Activated T-helper 1 cell treated with anti-CD3 and anti-CD28 coated beads, Interleukin-2, amount 50 U/mL, for 16 hours (primary cell): ENCODE data around the gene APP.

Experiments
- DNase-seq, 2 donors: peaks; one replicate each; pipeline ENCODE4 v3.0.0-alpha.2; 2020; ENCODE audit warnings: low read depth in 1 of 2, low spot score in 1 of 2

The APP gene

DNA sequence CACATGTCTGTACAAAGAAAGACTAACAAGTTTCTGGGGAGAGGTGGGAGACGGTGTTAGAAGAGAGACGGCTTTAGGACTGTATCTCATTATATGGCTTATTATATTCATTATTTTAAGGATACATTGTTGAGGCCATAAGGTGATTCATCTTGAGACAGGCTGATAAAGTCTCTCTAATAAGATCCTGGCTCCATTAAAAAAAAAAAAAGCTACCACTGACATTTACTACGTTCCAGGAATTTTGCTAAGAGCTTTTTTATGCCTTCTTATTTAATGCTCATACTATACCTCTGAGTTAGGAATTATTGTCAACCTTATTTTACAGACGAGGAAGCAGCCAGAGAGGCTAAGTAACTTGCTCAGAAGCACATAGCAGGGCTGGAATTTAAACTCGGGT is 262.1 kb downstream of the APP start:
- no peak for DNase-seq

DNA sequence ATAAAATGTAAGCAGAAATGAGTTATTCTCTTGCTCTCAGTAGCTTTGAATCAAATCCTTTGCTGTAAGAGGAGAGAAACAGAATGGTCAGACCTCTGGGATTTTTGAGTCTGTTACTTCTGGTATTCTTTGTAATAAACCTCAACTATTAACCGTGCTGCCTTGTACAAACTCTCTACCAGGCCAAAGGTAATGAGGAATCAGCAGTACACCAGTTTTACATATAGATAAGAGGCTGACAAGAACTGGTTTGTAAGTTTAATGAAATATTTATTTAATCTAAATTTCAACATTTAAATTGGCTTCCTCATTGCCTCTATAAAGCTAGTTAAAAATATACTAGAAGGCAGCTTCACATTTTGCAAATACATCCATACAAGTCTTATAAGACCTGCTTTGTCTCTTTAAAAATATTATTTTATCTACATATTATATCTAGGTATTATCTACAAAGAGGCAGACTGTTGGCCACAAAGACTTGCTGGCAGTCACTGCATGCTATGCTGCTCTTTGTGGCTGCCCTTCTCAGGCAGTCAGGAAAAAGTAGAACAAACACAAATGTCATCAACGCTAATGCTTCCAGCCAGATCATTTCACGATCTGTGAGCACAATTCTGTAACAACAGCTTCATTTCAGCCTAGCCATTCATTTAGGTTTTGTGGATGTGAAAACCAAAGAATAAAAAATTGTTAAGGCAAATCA is 262.8 kb downstream of the APP start:
- no peak for DNase-seq

DNA sequence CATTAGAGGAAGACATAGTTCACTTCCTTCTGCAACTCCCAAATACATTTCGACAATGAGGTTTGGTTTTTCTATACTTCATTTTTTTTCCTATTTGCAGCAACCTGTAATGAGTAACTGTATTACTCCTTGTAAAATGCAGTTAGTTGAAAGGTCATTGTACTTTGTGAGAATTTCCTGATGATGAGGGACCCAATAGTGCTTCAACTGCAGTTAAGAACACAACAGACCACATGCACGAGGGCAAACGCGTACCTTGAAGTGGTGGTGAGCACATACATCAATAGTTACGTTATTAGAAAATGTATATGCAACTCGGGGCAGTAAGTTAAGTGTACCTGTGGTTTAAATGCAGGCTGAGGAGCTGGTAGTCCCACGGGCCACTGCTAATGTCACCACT is 264.0 kb downstream of the APP start:
- no peak for DNase-seq

DNA sequence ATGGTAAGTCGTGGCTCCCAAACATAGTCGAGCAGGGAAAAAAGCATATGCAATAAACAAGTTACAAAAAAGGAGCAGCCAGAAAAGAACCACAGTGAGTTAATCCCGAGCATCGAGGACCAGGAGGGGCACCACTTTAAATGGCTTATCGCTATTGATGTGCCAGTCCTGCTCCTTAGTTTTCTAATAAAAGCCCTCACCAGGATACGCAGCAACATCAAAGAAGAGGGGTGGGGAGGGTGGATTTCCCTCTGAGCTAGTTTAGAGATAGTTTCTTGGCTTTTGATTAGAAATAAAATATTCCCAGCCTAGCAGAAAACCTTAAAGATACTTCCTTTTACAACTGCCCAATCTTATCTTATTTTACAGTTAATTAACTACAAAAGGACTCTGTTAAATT is 265.4 kb downstream of the APP start:
- no peak for DNase-seq

DNA sequence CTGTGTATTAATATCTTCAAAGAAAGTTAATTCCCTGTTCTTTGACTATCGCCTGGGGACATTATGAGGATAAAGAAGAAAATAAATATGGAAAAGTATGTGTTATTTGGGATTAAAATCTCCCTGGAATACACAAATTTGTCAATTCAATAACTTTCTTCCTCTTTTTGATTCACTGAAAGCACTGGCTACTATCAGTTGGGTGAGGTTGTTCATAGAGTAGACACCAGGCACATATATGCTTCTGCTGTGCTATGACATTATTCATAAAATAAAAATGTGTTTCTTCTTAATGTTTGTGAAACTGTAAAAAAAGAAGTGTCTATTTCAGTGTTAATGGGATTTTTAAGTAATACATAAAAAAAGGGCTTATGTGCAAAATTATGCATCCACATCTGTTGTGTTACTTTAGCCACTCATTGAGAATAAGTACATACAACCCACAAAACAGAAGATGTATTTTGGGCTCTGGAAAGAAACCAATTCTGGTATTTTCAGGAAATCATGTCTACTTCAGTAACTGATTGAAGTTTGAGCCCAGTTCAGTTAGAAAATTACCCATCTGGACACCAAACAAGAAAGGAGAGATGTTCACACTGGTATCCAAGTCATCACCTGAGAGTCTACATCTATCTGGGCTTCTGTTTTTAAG is 266.4 kb downstream of the APP start:
- no peak for DNase-seq

DNA sequence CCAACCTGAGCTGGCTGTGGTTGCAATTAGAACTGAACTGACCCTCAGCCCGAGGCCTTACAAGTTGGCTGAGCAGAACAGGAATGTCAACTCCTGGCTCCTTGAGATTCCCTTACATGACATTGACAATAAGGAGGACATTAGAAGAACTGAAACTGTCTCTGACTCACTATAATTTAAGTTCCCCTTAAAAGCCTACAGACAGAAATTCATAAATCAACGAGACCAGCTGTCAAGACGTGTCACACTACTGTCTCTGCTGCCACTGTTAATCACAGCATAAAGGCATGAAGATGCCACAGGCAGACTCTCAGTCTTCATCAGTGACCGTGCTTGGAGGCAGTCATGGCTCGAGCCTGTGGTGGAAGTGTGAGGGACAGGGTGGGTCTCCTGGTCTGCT is 267.0 kb downstream of the APP start:
- DNase-seq, result no peak

DNA sequence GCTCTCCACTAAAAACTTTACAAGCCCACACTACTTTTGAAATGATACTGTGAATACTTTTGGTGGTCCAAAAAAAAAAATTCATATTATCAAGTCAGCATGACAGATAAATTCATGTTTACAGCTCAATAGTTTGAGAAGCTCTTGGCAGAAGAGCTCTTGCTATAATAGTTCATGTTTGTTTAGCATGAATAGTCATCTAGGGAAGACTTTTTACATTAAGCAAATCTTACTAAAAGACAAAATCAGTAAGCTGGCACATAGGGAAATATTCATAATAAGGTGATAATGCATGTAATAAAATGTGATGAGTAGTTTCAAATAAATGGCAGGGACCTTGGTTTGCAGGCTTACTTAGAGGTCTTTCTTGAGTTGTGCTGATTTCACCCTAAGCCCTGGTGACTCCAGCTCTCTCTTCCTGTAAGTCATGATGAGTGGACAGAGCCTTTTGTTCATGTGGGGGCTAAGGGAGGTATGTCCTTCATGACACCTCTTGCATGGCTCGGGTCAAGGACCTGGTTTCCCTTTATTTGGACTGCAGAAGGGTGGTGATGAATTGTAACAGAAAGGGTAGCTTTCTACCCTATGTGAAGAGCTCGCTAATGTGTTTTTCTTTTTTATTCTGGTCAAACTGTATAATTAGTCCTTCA is 269.1 kb downstream of the APP start:
- DNase-seq, result no peak

DNA sequence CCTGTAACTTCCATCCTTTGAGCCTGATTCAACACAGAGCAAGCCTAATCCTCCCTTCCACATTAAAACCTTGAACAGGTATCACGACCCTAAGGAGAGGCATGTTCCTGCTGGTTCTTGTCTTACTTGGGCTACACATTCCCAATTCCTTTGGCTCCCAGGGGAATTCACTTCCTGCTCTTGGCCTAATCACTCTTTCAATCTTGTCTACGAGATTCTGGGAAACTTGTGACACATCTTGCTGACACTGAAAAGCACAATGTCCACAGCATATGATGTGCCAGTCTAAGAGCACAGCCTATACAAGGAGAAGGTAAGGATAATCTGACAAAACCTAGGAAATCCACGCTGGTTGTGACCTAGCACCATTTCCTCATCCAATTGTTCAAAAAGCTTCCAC is 271.9 kb downstream of the APP start:
- no peak for DNase-seq

DNA sequence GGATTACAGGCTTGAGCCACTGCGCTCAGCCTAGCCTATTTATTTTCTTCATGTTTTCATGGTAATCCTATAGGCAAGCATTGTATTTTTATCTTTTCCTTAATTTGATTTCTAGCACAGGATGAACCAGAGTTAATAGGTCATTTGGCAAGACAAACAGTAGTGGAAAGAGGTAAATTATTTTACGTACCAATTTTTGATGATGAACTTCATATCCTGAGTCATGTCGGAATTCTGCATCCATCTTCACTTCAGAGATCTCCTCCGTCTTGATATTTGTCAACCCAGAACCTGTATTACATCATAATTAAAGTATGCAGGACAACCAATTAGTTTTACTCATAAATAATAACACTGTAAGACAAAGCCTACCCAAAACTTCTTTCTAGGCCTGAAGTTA is 273.2 kb downstream of the APP start:
- DNase-seq, result no peak

DNA sequence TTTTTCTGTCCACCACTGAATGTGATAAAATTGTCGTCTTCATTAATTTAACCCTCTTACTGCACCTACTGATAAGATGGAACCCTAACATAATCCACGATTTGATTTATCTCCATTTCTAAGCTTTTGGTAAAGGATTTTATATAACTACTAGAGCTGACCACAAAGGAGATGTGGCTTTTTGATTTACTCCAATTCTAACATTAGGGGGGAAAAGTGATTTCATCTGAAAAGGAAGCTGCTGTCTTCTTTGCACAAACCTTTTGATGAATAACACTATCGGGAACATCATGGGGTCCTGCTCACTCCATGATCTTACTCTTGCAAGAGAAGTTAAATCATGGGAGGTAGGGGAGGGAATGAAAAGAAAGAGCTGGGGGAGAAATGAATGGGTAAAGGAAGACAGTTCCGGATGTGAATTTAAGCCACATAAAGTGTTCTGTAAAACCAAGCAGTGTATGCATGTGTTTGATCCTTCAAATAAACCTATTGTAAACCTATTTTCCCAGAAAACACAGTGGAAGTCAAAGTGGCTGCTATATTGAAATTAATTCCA is 274.0 kb downstream of the APP start:
- DNase-seq, result no peak

DNA sequence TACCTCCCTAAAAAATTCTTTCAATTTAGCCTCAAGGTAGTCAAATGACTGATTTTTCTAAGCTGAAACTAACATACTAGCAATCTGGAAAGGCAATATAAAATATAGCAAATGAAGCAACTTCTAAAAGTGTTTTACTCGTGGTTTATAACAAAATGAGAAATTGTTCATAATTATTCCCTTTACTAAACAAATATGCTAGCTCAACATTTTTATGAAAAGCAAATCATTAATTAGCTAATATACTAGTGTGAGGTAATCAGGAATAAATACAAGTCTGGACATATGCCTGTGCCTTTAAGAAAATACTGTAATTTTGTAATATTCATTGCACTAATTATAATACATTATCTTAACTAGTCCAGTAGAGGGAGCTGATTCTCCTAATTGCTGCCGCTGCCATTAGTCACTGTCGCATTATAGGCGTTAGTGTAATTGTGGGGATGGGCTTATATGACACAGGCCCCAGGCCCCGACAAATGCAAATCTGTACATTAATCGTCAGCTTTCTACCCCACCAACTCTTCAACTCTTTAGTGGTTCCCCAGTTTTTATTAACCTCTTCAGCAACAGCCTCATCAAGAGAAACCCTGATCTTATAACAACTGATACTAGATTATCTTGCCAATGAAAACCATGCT is 274.9 kb downstream of the APP start:
- no peak for DNase-seq

DNA sequence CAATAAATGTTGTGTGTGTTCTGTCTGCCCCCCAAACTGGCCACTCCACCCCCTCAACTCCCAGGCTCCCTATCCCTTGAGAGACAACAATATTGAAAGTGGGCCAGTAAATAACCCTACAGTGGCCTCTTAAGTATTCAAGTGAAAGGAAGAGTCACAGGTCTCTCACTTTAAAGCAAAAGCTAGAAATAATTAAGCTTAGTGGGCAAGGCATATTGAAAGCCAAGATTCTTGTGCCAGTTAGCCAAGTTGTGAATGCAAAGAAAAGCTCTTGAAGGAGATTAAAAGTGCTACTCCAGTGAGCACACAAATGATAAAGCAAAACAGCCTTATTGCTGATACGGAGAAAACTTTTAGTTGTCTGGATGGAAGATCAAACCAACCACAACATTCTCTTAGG is 277.4 kb downstream of the APP start:
- no peak for DNase-seq

DNA sequence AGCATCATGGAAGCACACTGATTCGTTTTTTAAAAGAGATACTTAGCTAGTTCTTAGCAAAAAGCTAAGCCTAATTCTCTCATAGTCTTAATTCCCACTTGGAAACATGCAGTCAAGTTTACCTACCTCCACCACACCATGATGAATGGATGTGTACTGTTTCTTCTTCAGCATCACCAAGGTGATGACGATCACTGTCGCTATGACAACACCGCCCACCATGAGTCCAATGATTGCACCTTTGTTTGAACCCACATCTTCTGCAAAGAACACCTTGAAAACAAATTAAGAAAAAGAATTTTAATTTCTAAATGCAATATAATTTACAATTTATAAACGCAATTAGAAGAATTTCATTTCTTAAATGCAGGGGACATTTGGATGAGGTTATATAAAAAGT is 279.0 kb downstream of the APP start:
- no peak for DNase-seq

DNA sequence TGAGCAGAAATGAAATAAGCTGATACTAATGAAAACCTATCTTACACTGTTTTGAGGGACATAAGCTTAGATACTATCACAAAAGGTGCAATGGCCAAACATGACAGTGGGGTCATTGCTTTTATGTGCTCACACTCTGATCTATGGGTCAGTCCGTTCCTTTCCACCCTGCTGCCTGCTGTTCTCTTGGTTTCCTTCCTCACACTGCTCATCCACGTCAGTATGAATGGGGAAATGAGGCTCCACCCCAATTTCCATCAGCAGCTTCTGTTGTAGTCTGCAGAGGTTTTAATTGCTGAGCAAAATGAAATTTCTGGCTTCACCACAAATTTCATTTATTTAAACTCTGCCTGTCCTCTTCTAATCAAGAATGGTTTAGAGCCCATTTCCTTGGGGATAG is 280.6 kb downstream of the APP start:
- DNase-seq, result no peak

DNA sequence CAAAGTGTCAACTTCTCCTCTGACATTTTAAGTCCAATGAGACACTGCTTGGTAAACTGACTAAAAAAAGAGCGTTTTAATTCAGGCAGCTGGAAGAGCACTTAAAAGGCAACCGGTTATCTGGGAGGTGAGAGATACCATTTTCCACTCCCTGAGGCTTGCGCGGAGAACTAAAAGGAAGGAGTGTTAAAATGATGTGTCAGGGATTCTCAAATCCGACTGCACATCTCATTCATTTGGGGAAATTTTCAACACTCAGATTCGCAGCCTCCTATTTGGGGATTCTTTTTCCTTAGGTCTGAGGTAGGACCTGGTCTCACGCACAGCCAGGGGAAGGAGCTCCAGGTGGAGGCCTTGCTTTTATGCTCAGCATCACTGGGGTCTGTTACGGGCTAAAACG is 281.9 kb downstream of the APP start:
- DNase-seq, result no peak

DNA sequence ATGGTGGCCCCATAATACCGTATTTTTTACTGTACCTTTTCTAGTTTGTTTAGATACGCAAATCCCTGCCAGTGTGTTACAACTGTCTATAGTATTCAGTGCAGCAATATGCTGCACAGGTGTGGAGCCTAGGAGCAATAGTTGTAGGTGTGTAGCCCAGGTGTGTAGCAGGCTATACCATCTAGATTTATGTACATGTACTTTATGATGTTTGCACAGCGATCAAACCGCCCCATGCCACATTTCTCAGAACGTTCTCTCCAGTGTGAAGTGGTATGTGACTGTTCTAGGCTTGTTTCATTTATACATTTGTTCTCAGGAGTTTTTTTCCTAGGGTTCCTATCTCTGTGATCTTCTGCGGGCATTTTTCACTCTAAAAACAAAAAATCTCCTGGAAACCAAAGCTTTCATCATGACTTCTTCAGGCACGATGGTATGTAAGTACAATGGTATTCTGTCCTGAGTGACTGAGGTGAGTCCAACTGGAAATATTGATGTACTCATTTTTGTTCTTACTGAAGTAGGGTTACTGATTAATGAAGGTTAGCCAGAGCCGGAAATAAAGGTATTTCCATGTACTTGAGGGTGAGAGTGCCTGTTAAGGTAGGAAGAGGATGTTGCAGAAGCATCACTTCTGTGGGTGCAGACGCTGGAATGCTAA is 282.8 kb downstream of the APP start:
- DNase-seq, result no peak

DNA sequence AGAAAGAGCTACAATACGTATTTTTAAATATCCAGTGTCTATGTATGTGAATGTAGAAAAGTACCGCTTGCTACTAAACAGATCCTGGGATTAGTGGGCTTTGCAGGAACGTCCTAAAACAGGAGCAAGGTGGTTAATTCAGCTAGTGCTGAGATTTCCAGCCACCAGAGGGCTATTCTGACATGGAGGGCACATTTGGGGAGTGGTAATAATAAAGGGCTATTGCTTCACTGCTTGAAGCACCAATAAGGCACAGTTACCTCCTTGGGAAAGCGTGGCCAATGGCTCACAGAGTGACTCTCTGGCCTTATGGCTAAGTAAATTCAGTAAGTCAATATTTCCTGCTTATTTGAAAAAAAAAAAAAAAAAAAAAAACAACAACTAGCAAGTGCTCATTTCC is 283.4 kb downstream of the APP start:
- DNase-seq, result no peak

DNA sequence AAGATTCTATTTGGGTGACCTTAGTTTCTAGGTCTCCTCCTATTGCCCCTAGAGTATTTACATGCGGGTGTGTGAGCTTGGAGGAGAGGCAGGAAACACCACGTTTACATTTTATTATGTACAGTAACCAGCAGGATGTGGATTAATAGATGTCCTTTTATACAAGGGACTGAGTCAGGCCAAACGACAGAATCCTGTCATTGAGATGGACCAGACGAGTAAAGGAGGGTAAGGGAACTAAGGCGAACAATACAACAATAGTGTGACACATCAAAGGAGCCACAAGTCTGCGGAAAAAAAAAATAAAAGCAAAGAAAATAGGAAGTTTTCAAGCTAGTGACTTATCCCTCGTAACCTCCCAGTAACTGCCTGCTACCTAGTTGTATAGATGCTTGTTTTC is 284.7 kb downstream of the APP start:
- no peak for DNase-seq

DNA sequence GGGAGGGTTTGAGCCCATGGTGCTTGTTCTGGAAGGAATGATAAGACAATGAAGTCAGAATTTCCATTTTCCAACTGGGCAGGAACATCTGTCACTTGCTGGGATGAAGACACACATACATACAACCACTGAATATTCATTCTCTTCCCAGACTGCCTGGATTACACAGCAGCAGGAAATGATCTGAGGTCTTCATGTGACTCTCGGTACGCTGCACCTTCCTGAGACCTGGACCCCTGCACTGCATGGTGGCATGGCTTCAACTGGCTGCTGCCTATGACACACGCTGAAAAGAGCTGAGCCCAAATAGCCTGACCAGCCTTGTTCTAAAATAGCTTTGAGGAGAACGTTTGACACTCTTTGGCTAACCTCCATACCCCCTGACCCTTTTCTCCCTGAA is 285.2 kb downstream of the APP start:
- no peak for DNase-seq

DNA sequence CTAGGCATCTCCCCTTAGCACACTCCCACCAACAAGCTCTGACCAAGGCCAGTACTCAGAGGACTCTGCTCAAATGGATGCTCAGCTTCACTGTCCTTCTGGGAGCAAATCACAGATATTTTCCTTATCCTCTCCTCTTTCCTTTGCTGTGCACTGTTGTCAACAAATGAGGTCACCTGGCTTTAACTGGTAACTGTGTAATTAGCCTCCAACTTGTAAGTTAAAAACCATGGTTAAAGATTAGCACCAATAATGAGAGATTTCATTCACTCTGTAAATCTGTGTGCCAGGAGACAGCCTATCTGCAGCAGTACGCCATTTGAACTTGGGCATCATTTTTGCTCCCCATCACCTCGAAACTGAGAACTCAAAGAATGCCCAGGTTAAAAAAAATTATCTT is 286.3 kb downstream of the APP start:
- no peak for DNase-seq
